GM12891 (cell line): ENCODE results near the gene CLCF1.

Experiments used
- DNase-seq: peaks from one replicate; pipeline ENCODE4 v3.0.0; 2011; ENCODE audit warnings: low spot score; ENCODE audit not compliant: insufficient read length
- FAIRE-seq: peaks from 2 replicates; lab custom pipeline; 2011; peaks lifted over from hg19 to GRCh38; lab: Jason Lieb, UNC
- PAX5 ChIP-seq: IDR thresholded peaks from 2 replicates; pipeline ENCODE4 v1.6.1; 2011; ENCODE audit warnings: low read length, moderate library complexity, mild to moderate bottlenecking; ENCODE audit not compliant: insufficient read depth, severe bottlenecking
- POLR2A ChIP-seq: IDR thresholded peaks from 2 replicates; pipeline ENCODE4 v1.6.1; 2011; ENCODE audit warnings: low read depth, low read length, control low read depth
- POLR2AphosphoS5 ChIP-seq: IDR thresholded peaks from 2 replicates; pipeline ENCODE4 v1.6.1; 2011; ENCODE audit warnings: low read depth, low read length, control low read depth
- POU2F2 ChIP-seq: IDR thresholded peaks from 2 replicates; pipeline ENCODE4 v1.6.1; 2011; ENCODE audit warnings: low read depth, mild to moderate bottlenecking, control low read depth, low read length, moderate library complexity
- SPI1 ChIP-seq: IDR thresholded peaks from 2 replicates; pipeline ENCODE4 v1.6.1; 2011; ENCODE audit warnings: low read depth, low read length, control low read depth
- TAF1 ChIP-seq: IDR thresholded peaks from 2 replicates; pipeline ENCODE4 v1.6.1; 2011; ENCODE audit warnings: low read depth, low read length, control low read depth

Gene CLCF1

DNA sequence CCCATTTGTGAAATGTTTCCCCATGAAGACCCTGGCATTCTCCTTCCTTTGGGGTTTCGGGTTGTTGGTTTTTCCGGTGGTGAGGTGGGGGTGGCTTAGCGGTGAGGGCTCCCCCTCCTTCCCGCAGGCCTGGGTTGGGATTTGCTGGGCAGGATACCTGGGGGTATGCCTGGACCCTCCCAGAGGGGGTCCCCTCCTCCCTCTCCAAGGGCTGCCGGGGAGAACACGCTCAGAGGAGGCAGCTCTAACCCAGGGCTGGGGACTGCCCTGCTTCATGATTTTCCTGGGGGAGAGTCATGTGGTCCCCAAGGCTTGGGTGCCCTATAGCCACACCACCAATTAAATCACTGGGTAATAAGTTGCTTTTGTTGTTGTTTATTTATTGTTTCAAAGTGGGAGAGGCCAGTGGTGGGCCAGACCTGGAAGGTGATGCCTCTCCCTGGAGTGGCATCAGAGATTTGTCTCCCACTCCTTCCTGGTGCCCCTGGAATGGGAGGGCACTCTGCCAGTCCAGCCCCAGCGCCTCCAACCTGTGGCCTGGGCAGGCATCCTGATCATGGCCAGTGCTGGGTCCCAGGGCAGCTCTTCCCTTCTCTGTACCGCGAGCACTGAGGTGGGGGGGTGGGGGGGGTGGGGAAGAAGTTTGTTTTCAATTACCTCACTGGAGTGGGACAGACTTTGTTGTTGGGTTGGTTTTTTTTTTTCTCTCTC lies 1.3 kb upstream of the CLCF1 start:
- FAIRE-seq (no peak), DNase-seq (no peak)
- no peak for TF ChIP-seq PAX5
- TF ChIP-seq POLR2AphosphoS5: no peak
- no peak for TF ChIP-seq POU2F2
- TF ChIP-seq SPI1: no peak
- no peak for TF ChIP-seq POLR2A
- no peak for TF ChIP-seq TAF1

DNA sequence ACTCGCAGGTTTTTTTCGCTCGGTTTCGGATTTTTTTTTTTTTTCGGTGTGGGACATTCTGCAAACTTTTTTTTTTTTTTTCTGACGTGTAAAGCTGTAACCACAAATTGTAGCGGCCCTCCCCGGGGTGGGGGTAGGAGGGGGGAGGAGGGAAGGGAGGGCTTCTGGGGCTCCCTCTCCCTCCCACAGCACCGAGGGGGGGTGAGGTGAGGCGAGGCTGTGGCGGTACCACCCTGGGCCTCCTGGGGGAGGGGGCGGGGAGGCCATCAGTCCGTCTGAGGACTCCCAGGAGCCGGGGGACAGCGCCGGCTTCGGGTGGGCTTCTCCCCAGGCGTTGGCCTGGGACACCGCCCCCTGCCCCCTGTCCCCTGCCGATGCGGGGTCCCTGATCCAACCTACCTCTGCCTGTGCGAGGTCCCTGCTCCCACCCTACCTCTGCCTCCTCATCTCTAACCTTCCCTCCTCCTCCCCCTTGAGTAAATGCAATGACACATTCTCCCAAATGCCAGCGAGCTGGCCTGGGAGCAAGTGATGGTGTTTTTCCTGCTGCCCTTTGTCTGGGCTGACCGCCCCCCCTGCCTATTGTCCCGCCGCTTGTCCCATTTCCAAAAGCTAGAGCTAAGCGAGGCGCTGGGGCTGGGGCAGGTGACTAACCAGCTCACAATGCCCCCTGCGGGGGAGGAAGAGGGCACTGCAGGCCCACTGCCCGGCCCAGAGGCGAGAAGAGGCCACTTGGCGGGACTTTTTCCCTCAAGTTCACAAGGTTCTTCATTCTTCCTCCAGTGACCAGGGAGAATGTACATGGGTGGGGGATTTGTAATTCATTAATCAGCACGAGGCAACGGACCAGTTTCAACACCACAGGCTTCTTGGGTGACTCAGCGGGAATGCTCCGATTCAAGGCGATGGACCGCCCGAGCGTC lies 511 bp upstream of the CLCF1 start:
- DNase-seq (no peak), FAIRE-seq (peak; percentile 66)
- TF ChIP-seq PAX5 (no peak), POLR2A (no peak), POU2F2 (no peak), TAF1 (no peak), SPI1 (no peak), POLR2AphosphoS5 (no peak)

DNA sequence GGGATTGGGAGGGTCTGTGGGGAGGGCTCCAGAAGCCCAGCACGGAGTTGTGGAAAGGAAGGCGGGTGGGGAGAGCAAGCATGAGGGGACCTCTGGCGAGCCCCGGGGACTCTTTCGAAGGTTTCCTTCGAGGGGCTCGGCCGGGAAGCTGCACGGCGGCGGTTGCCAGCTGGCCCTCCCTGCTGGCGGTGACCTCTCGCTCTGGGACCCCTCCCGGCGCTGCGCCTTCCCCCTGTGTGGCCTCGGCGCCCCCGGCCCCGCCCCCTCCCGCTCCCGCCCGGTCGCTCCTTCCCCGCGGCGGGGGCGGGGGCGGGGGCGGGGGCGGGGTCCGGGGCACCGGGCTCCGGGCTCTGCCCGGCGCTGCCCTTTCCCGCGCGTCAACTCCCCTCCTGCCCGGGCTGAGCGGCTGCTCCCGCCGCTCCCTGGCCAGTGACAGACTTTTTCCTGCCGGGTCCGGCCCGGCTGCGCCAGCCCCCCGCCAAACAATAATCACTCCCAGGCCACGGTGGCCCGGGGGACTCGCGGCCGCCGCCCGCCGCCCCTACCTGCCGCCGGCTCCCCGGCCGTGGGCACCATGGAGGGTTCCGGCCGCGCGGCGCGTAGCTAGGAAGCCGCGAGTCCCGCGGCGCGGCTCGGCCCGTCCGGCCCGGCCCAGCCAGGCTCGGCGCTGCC lies 941 bp downstream of the CLCF1 start:
- no peak for TF ChIP-seq POLR2AphosphoS5
- no peak for TF ChIP-seq POU2F2
- TF ChIP-seq SPI1: no peak
- no peak for TF ChIP-seq POLR2A
- TF ChIP-seq TAF1: no peak
- TF ChIP-seq PAX5: no peak
- FAIRE-seq: no peak
- no peak for DNase-seq

DNA sequence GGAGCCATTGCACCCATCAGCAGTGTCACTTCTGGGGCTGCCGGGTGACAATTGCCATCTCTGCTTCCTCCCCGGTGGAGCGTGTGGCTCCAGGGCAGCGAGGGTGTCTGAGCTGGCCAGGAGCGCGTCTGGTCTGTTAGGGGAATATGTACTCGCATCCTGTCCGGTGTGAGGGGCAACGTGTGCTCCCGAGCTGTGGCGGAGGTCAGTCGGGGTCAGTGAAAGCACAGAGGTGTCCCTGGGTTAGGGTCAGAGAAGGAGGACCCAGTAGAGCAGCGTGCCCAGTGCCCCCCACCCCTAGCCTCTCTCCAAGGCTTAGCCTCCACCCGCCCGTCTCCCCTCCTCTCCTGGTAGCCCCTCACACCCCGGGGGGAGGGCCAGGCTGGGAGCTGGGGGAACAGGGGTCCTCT lies 1.5 kb downstream of the CLCF1 start:
- no peak for TF ChIP-seq SPI1
- no peak for TF ChIP-seq PAX5
- no peak for TF ChIP-seq POLR2AphosphoS5
- no peak for DNase-seq
- no peak for FAIRE-seq

DNA sequence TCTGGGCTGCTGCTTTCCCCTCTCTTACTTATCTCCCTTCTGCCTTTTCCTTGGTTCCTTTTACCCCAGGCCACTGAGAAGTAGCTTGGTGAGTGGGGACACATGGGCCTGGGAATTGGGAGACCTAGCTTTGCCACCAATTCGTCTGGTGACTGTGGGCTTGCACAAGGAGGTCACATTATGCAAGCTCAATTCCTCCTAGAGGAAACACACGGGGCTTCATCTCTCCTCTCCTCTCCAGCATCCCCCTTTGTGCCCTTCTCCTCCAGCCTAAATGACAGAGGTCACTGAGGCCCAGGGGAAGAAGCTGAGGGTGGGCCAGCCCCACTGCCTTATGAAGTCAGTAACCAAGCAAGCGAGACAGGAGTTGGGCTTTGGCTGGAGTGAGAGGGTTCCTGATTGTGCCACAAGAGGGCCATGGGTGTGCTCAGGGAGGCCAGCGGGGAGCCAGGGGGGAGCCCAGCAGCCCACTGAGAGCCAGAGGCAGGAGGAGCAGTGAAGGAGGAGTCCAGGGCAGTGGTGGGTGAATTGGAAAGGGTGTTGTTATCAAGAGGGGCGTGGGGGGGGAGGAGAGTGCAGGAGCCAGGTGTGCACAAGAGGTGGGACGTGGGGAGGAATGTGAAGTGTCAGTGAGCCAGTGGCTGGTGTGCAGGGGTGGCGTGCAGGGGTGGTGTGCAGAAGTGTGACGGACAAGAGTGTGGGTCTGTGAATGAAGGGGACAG lies 2.0 kb downstream of the CLCF1 start:
- TF ChIP-seq POLR2A (no peak), PAX5 (no peak), POU2F2 (no peak), TAF1 (no peak), SPI1 (no peak), POLR2AphosphoS5 (no peak)
- DNase-seq (no peak), FAIRE-seq (peak; percentile 89)

DNA sequence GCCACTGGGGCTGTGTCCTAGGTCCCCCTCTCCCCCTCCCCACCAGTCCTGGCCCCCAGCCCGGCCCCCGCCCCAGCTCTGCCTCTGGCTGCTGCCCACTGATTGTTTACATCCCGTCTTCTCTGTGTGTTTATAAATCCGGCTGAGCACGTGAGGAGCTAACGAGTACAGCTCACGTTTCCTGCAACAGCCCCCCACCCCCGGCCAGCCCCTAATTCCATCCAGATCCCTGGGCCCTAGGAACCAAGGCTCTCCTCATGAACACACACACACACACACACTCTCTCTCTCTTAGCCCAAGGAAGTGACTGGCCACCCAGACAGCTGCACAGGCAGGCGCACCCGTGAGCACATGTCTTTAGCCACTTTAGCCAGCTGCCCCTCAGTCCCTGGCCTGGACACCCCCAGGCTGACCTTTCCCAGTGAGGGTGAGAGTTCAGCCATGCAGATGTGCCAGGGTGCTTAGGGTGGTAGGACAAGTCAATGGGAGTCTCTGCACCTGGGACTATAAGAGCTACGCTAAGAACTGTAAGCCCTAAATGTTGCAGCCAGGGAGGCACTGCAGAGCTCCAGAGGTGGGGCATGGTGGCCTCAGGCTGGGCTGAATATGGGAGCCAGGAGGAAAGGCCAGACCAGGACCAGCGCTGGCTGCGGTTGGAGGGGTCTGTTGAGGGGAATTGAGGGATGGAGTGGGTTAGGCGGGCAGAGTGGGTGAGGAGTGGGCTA lies 2.9 kb downstream of the CLCF1 start:
- DNase-seq (no peak), FAIRE-seq (no peak)
- TF ChIP-seq PAX5: no peak
- TF ChIP-seq POU2F2: no peak

DNA sequence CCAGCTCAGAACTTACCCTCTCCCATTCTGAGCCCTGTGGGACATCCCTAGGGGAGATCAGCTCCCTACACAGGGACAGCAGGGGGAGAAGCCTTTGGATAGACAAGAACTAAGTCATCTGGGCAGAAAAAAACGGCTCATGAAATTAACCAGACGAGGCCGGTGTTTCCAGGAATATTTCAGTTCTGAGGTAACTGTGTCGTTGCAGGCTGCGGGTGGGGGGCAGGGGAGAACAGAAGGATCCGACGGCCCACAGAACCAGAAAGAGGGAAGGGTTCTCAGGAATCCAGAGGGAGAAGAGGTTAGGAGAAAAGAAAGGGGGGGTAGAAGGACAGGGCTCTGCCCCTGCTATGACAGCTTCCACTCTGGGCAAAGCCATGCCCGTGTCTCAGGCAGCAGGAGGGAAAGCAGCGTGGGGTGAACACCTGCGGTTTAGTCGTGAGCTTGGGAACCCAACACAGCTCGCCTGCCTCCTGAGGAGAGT lies 3.6 kb downstream of the CLCF1 start:
- TF ChIP-seq POLR2A: no peak
- TF ChIP-seq TAF1: no peak
- no peak for TF ChIP-seq POLR2AphosphoS5
- TF ChIP-seq SPI1: no peak
- TF ChIP-seq PAX5: no peak
- no peak for TF ChIP-seq POU2F2
- DNase-seq (no peak), FAIRE-seq (no peak)

DNA sequence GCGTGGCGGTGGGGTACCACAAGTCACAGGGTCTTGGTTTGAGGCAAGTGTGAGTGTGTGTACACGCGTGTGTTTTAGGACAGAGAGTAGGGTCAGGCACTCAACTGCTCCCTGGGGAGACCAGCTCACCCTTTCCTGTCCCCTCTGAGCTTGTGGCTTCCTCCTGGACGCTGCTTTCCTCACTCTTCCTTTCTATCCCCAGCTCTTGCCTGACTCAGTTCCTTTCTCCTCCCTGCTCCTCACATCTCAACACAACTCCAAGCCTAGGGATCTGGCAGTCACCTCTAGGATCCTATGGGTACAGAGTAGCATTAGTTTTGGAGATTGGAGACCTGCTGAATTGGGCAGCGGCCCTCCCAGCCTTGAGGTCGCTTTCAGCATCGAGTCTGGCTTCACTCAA lies 4.1 kb downstream of the CLCF1 start:
- FAIRE-seq (peak; percentile 75), DNase-seq (no peak)
- TF ChIP-seq SPI1 (no peak), POLR2AphosphoS5 (no peak), POLR2A (no peak), PAX5 (no peak), POU2F2 (no peak), TAF1 (no peak)
